SK-N-SH treated with all-trans-retinoic acid at 6 μM for 48 hours (cell line): ENCODE data around the gene TSR1.

ENCODE experiments used
- CREB5 ChIP-seq: fragments of 250-450 bp; sonication (Bioruptor Pico); IDR thresholded peaks from 2 replicates; pipeline ENCODE4 v1.5.1; 2020; ENCODE audit warnings: low read depth, mild to moderate bottlenecking, moderate library complexity
- GLIS3 ChIP-seq: fragments of 250-450 bp; sonication (Bioruptor Pico); IDR thresholded peaks from 2 replicates; pipeline ENCODE4 v1.5.0; 2020; ENCODE audit warnings: mild to moderate bottlenecking, moderate library complexity
- OSR1 ChIP-seq: fragments of 250-450 bp; sonication (Bioruptor Pico); IDR thresholded peaks from 2 replicates; pipeline ENCODE4 v1.8.0; 2022; ENCODE audit warnings: moderate library complexity, mild to moderate bottlenecking, inconsistent platforms
- PATZ1 ChIP-seq: fragments of 250-450 bp; sonication (Bioruptor Pico); IDR thresholded peaks from 2 replicates; pipeline ENCODE4 v1.8.0; 2020; ENCODE audit warnings: mild to moderate bottlenecking, moderate library complexity, borderline replicate concordance
- SNAI2 ChIP-seq: fragments of 250-450 bp; sonication (Bioruptor Pico); IDR thresholded peaks from 2 replicates; pipeline ENCODE4 v1.5.0; 2020; ENCODE audit warnings: mild to moderate bottlenecking, moderate library complexity
- TCF4 ChIP-seq: fragments of 250-450 bp; sonication (Bioruptor Pico); IDR thresholded peaks from 2 replicates; pipeline ENCODE4 v1.8.0; 2021; ENCODE audit warnings: mild to moderate bottlenecking, moderate library complexity, borderline replicate concordance
- TOX ChIP-seq: fragments of 250-450 bp; sonication (Bioruptor Pico); IDR thresholded peaks from 2 replicates; pipeline ENCODE4 v1.8.0; 2021; ENCODE audit warnings: mild to moderate bottlenecking, moderate library complexity, borderline replicate concordance
- ZC3H10 ChIP-seq: fragments of 250-450 bp; sonication (Bioruptor Pico); IDR thresholded peaks from 2 replicates; pipeline ENCODE4 v1.5.1; 2021; ENCODE audit warnings: mild to moderate bottlenecking, moderate library complexity
- ZNF70 ChIP-seq: fragments of 450-650 bp; formaldehyde crosslinking; IDR thresholded peaks from 2 replicates; pipeline ENCODE4 v1.5.0; 2020; ENCODE audit warnings: mild to moderate bottlenecking, moderate library complexity
- TF ChIP-seq, protein P1 (sequence below): fragments of 250-450 bp; sonication (Bioruptor Pico); IDR thresholded peaks from 2 replicates; pipeline ENCODE4 v1.8.0; 2021; ENCODE audit warnings: low read depth, mild to moderate bottlenecking, moderate library complexity, borderline replicate concordance

DNA sequence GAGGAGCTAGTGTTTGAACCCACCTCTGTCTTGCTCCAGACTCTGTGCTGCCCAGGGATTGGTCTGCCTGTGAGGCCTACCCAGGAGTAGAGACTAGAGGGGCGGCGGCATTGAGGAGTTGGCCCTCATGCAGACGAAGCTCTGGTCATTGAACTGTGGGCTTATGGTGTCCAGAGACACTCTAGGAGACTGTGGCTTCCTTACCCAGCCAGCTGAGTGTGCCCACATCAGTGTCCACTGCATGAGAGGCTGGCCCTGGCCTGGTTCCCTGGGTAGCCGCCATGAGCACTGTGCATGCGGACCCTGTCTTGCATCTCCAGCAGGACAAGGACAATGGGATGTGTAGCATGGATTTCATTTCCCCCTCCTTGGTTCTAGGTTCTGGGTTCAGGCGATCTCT lies 15.0 kb upstream of the TSR1 start:
- TF ChIP-seq, protein P1, sequence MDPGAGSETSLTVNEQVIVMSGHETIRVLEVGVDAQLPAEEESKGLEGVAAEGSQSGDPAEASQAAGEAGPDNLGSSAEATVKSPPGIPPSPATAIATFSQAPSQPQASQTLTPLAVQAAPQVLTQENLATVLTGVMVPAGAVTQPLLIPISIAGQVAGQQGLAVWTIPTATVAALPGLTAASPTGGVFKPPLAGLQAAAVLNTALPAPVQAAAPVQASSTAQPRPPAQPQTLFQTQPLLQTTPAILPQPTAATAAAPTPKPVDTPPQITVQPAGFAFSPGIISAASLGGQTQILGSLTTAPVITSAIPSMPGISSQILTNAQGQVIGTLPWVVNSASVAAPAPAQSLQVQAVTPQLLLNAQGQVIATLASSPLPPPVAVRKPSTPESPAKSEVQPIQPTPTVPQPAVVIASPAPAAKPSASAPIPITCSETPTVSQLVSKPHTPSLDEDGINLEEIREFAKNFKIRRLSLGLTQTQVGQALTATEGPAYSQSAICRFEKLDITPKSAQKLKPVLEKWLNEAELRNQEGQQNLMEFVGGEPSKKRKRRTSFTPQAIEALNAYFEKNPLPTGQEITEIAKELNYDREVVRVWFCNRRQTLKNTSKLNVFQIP (CRISPR knock-in tag): no peak
- TF ChIP-seq ZC3H10 (CRISPR knock-in tag) (no peak), CREB5 (no peak), OSR1 (CRISPR knock-in tag) (no peak), PATZ1 (CRISPR knock-in tag) (no peak), GLIS3 (CRISPR knock-in tag) (no peak), TOX (CRISPR knock-in tag) (no peak), ZNF70 (CRISPR knock-in tag) (no peak), SNAI2 (CRISPR knock-in tag) (no peak), TCF4 (CRISPR knock-in tag) (no peak)
